Psoas muscle (tissue), 8 donors: ENCODE data around the gene GPNMB. TPM values are rescaled to one million over a fixed set of nuclear protein-coding genes. Genes with fewer than 3 reads are reported as not detected.

Experiments used
- ATAC-seq, 4 donors: fragments of 200-7000 bp; cut with Tn5 transposase; one replicate each; pipeline ENCODE4 v1.9.1; 2020; ENCODE audit warnings: moderate library complexity in 3 of 4, mild to moderate bottlenecking in 2 of 4
- DNase-seq, 2 donors: peaks; one replicate each; pipeline ENCODE4 v3.0.0-alpha.2; 2020
- H3K27ac ChIP-seq: fragments of 200-600 bp; one replicate; pipeline ENCODE4 v1.8.0; 2022
- H3K27me3 ChIP-seq, 3 donors: fragments of 200-600 bp in 1 of 3; one replicate each; pipeline versions ENCODE4 v1.6.1 to v1.8.0; 2013 to 2022; ENCODE audit warnings: low read length in 2 of 3, mild to moderate bottlenecking in 2 of 3, moderate library complexity in 1 of 3; ENCODE audit not compliant: insufficient read depth in 3 of 3
- H3K36me3 ChIP-seq, 2 donors: fragments of 200-600 bp in 1 of 2; one replicate each; pipeline versions ENCODE4 v1.6.1 to v1.8.0; 2013 to 2022; ENCODE audit warnings: low read depth in 1 of 2, mild to moderate bottlenecking in 1 of 2, moderate library complexity in 1 of 2; ENCODE audit not compliant: insufficient read depth in 1 of 2
- H3K4me1 ChIP-seq: fragments of 200-600 bp; one replicate; pipeline ENCODE4 v1.8.0; 2022
- H3K4me3 ChIP-seq: fragments of 200-600 bp; one replicate; pipeline ENCODE4 v1.8.0; 2022; ENCODE audit warnings: mild to moderate bottlenecking
- H3K9me3 ChIP-seq: fragments of 200-600 bp; one replicate; pipeline ENCODE4 v1.8.0; 2022
- WGBS, 3 donors: extraction: QIAGEN DNeasy Blood & Tissue Kit; methylation state at CpG; one replicate each; pipeline versions ENCODE4 v1.1.6 to v1.1.7; 2013; 5-methylcytosine and 5-hydroxymethylcytosine counted together
- intact Hi-C, 2 donors: fragments of 100-400 bp; cut with DNase I; formaldehyde crosslinking; loops; one replicate each; pipeline versions ENCODE4 v1.11.0 to v1.14.2; 2022
- polyA plus RNA-seq, 3 donors: library from polyadenylated mRNA; stranded (reverse); fragments of 200-250 nt; gene quantifications; one replicate each; pipeline ENCODE4 v1.2.3, GENCODE V29; 2013
- total RNA-seq, 4 donors: library from RNA; stranded (reverse); fragmentation: NEBNext Ultra II Directional in 2 of 4; extraction: Animal tissue kit (Norgen Biotek cat#: 25700) in 2 of 4; gene quantifications; one replicate each; pipeline versions ENCODE4 v1.2.1 to v1.2.4, GENCODE V29; 2021 to 2023
- TF ChIP-seq, protein P1 (sequence below): fragments of 200-600 bp; IDR thresholded peaks from one replicate; pipeline ENCODE4 v1.8.0; 2022; ENCODE audit warnings: antibody characterized with exemption
- donor health status: healthy with polysubstance abuse.
- donor health status: DM: no; HTN: no; CAD: no; lungs with moderate emphysema.
- donor health status: Bipolar disorder and iron deficiency.
- donor health status: healthy.
- donor health status: DM: yes; HTN: yes; CAD: no.
- donor health status: DM: no; HTN: no; CAD: no.
- donor health status: DM: no; HTN: no; CAD: no.
- donor health status: DM: yes; HTN: yes; CAD: no.

The GPNMB gene
- total and polyA plus RNA-seq, 7 donors: 4.3 to 24.9 (median 11.2) TPM

DNA sequence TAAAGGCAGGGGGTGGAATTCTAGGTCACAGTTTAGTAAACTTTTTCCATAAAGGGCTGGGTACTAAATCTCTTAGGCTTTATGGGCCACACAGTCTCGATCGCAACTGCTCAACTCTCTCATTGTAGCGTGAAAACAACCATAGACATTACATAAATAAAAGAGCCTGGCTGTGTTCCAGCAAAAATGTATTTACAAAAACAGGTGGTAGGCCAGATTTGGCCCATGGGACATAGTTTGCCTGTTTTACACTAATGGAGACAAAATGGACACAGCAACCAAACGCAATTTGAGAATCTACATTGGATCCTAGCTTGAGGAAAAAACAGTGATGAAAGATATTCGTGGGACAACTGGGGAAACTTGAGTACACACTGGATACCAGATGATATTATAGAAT, 29.3 kb downstream of the GPNMB start:
- ATAC-seq: no peak
- intact Hi-C loops: loop anchor here (5.0 to 10.0 kb wide), 3 partner anchors 256 to 439 kb away; partner anchors contain the start of genes STK31 (in 2 of the 2) and TRA2A (in 1 of the 2)

DNA sequence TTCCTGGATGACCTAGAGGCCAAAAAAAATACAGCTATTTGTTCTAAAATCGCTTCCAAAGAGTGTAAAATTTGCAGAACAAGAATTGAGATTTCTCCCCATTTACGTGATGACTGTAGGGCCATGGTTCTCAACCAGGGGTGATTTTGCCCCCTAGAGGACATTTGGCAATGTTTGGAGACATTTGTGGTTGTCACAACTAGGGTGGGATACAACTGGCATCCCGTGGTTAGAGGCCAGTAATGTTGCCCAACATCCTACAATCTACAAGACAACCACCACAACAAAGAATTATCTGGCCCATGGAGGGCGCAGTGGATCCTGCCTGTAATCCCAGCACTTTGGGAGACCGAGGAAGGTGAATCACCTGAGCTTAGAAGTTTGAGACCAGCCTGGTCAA, 29.8 kb downstream of the GPNMB start:
- no peaks in the 10 kb centered on the region for H3K27me3 ChIP-seq
- H3K36me3 ChIP-seq: peaks cover 0 to 8% of the 10 kb centered on the region in 2 donors
- DNase-seq: no peak
- peaks cover 7% of the 10 kb centered on the region for H3K4me1 ChIP-seq
- H3K4me3 ChIP-seq: no peak overlapping the region
- H3K9me3 ChIP-seq: no peaks in the 10 kb centered on the region
- 57 to 65% (median 64%) methylated on average over 5 of the region's 5 CpGs for WGBS, 3 donors
- ATAC-seq: no peak
- TF ChIP-seq, protein P1, sequence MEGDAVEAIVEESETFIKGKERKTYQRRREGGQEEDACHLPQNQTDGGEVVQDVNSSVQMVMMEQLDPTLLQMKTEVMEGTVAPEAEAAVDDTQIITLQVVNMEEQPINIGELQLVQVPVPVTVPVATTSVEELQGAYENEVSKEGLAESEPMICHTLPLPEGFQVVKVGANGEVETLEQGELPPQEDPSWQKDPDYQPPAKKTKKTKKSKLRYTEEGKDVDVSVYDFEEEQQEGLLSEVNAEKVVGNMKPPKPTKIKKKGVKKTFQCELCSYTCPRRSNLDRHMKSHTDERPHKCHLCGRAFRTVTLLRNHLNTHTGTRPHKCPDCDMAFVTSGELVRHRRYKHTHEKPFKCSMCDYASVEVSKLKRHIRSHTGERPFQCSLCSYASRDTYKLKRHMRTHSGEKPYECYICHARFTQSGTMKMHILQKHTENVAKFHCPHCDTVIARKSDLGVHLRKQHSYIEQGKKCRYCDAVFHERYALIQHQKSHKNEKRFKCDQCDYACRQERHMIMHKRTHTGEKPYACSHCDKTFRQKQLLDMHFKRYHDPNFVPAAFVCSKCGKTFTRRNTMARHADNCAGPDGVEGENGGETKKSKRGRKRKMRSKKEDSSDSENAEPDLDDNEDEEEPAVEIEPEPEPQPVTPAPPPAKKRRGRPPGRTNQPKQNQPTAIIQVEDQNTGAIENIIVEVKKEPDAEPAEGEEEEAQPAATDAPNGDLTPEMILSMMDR: no peak
- no peak overlapping the region for H3K27ac ChIP-seq
- intact Hi-C loops: loop anchor here (5.0 to 10.0 kb wide), 3 partner anchors 256 to 438 kb away; partner anchors contain the start of genes STK31 (in 2 of the 2) and TRA2A (in 1 of the 2)

More for the DNA sequence above, 29.3 kb downstream of the GPNMB start:
- Histone ChIP-seq H3K27me3 (no peaks in the 10 kb centered on the region), H3K27ac (no peak overlapping the region), H3K9me3 (no peaks in the 10 kb centered on the region), H3K36me3 (peaks cover 0 to 8% of the 10 kb centered on the region in 2 donors), H3K4me1 (peaks cover 7% of the 10 kb centered on the region), H3K4me3 (no peak overlapping the region)
- TF ChIP-seq, protein P1: no peak
- DNase-seq: no peak
- WGBS, 3 donors: 58 to 62% (median 59%) methylated on average over 5 of the region's 5 CpGs

DNA sequence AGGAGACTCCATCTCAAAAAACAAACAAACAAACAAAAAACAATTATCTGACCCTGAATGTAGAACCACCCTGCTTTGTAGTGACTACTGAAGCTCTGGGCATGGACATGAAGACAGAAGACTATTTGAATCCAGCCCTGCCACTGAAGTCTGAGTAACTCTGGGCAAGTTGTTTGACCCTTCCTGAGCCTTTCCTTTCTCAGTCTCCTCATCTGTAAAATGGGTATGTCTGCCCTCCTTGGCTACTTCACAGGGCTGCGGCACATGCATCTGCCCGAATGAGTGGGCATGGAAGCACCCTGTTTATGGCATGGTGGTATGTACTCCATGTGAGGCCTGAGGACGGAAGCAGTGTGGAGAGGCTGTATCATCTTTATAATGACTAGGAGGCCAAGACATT, 30.4 kb downstream of the GPNMB start:
- Histone ChIP-seq H3K9me3 (no peaks in the 10 kb centered on the region), H3K27ac (no peak overlapping the region), H3K4me3 (no peak overlapping the region), H3K4me1 (peaks cover 7% of the 10 kb centered on the region), H3K27me3 (no peaks in the 10 kb centered on the region), H3K36me3 (peaks cover 0 to 8% of the 10 kb centered on the region in 2 donors)
- TF ChIP-seq, protein P1: no peak
- 83 to 90% (median 85%) methylated on average over 3 of the region's 3 CpGs for WGBS, 3 donors
- ATAC-seq (no peak), DNase-seq (no peak)
- intact Hi-C loops: loop anchor here (5.0 to 10.0 kb wide), 3 partner anchors 255 to 438 kb away; partner anchors contain the start of genes STK31 (in 2 of the 2) and TRA2A (in 1 of the 2)

DNA sequence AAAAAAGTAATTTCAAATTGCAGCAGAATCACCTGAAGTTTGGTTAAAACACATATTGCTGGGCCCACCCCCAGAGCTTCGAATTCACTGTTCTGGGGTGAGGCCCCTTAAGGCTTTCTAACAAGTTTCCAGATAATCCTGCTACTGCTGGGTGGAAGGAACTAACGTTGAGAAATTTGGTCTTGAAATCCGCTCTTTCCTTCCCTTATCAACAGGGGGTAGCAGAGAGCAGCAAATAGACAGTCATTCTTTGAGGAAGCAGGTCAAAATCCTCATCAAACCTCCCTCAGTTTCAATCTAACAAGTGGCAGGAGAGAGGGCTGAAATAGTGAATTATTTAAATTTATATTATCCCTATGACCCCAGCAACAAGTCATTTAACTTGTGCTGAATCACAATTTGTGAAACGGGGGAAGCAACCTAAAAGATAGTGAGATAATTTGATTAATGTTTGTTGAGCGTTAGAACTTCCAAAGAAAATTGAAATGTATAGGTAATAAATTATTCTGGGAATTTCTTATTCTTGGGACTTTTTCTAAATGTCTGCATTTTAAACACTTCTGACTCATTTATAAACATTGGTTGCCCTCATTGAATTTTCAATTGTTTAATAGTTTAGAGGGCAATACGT, 30.9 kb downstream of the GPNMB start:
- Histone ChIP-seq H3K4me1 (peaks cover 7% of the 10 kb centered on the region), H3K27me3 (no peaks in the 10 kb centered on the region), H3K9me3 (no peaks in the 10 kb centered on the region), H3K36me3 (peaks cover 0 to 8% of the 10 kb centered on the region in 2 donors), H3K4me3 (no peak overlapping the region), H3K27ac (no peak overlapping the region)
- intact Hi-C loops: loop anchor here (5.0 to 10.0 kb wide), 3 partner anchors 255 to 437 kb away; partner anchors contain the start of genes STK31 (in 2 of the 2) and TRA2A (in 1 of the 2)
- DNase-seq (no peak), ATAC-seq (peak in 3 of 4 donors; percentile 48 to 63 (median 53))
- TF ChIP-seq, protein P1: peak; percentile 70
- 35 to 40% (median 38%) methylated on average over 6 of the region's 6 CpGs for WGBS, 3 donors
